Duodenal mucosa (tissue), 2 donors: ENCODE measurements around the gene BPIFA1.

Experiments
- H3K27ac ChIP-seq: one replicate; pipeline ENCODE4 v1.7.0; 2013; ENCODE audit warnings: low read depth, low read length
- H3K27me3 ChIP-seq, 2 donors: one replicate each; pipeline ENCODE4 v1.7.0; 2013; ENCODE audit warnings: low read length in 2 of 2, control low read depth in 1 of 2; ENCODE audit not compliant: insufficient read depth in 2 of 2, control insufficient read depth in 1 of 2
- H3K36me3 ChIP-seq, 2 donors: one replicate each; pipeline ENCODE4 v1.7.0; 2013; ENCODE audit warnings: low read length in 2 of 2, control low read depth in 1 of 2; ENCODE audit not compliant: insufficient read depth in 2 of 2, control insufficient read depth in 1 of 2
- H3K4me1 ChIP-seq, 2 donors: one replicate each; pipeline ENCODE4 v1.7.0; 2013; ENCODE audit warnings: low read length in 2 of 2, control low read depth in 1 of 2; ENCODE audit not compliant: insufficient read depth in 2 of 2, control insufficient read depth in 1 of 2
- H3K4me3 ChIP-seq, 2 donors: one replicate each; pipeline ENCODE4 v1.7.0; 2013; ENCODE audit warnings: low read length in 2 of 2, low read depth in 1 of 2
- H3K9ac ChIP-seq, 2 donors: one replicate each; pipeline ENCODE4 v1.7.0; 2013; ENCODE audit warnings: low read length in 2 of 2, low read depth in 1 of 2
- H3K9me3 ChIP-seq, 2 donors: one replicate each; pipeline ENCODE4 v1.7.0; 2013; ENCODE audit warnings: low read length in 2 of 2, control low read depth in 1 of 2; ENCODE audit not compliant: control insufficient read depth in 1 of 2

BPIFA1 gene

GRCh38 chr20:33239418-33239817, 3.6 kb downstream of the BPIFA1 start:
- Histone ChIP-seq H3K9ac (no peak overlapping the region), H3K27me3 (peaks cover 0 to 2% of the 10 kb centered on the region in 2 donors), H3K9me3 (no peaks in the 10 kb centered on the region), H3K4me3 (no peak overlapping the region), H3K27ac (no peak overlapping the region), H3K4me1 (no peaks in the 10 kb centered on the region), H3K36me3 (no peaks in the 10 kb centered on the region)

- H3K4me3 ChIP-seq = no peak overlapping the region
- H3K4me1 ChIP-seq = no peaks in the 10 kb centered on the region
- no peaks in the 10 kb centered on the region for H3K36me3 ChIP-seq
- no peak overlapping the region for H3K27ac ChIP-seq
- H3K27me3 ChIP-seq = peaks cover 0 to under 1% of the 10 kb centered on the region in 2 donors
- H3K9me3 ChIP-seq = no peaks in the 10 kb centered on the region
- no peak overlapping the region for H3K9ac ChIP-seq
Measured at GRCh38 chr20:33239979-33240736, 4.4 kb downstream of the BPIFA1 start.

GRCh38 chr20:33240923-33241322, 5.1 kb downstream of the BPIFA1 start:
- Histone ChIP-seq H3K27me3 (no peaks in the 10 kb centered on the region), H3K4me1 (no peaks in the 10 kb centered on the region), H3K27ac (no peak overlapping the region), H3K9ac (no peak overlapping the region), H3K36me3 (no peaks in the 10 kb centered on the region), H3K4me3 (no peak overlapping the region), H3K9me3 (no peaks in the 10 kb centered on the region)

- Histone ChIP-seq H3K9ac (no peak overlapping the region), H3K27me3 (no peaks in the 10 kb centered on the region), H3K27ac (no peak overlapping the region), H3K36me3 (no peaks in the 10 kb centered on the region), H3K4me1 (no peaks in the 10 kb centered on the region), H3K4me3 (no peak overlapping the region), H3K9me3 (no peaks in the 10 kb centered on the region)
Measured at GRCh38 chr20:33242319-33243100, 6.7 kb downstream of the BPIFA1 start.

- H3K9ac ChIP-seq = no peak overlapping the region
- H3K27me3 ChIP-seq = no peaks in the 10 kb centered on the region
- no peak overlapping the region for H3K27ac ChIP-seq
- no peaks in the 10 kb centered on the region for H3K9me3 ChIP-seq
- H3K4me3 ChIP-seq = no peak overlapping the region
- H3K36me3 ChIP-seq = no peaks in the 10 kb centered on the region
- H3K4me1 ChIP-seq = no peaks in the 10 kb centered on the region
Measured at GRCh38 chr20:33246077-33246476, 10.3 kb downstream of the BPIFA1 start.

- H3K9me3 ChIP-seq = no peaks in the 10 kb centered on the region
- H3K4me3 ChIP-seq = no peak overlapping the region
- no peaks in the 10 kb centered on the region for H3K4me1 ChIP-seq
- no peaks in the 10 kb centered on the region for H3K36me3 ChIP-seq
- H3K27ac ChIP-seq = no peak overlapping the region
- H3K9ac ChIP-seq = no peak overlapping the region
- H3K27me3 ChIP-seq = no peaks in the 10 kb centered on the region
Measured at GRCh38 chr20:33249456-33249855, 13.7 kb downstream of the BPIFA1 start.

- Histone ChIP-seq H3K9me3 (no peaks in the 10 kb centered on the region), H3K27ac (no peak overlapping the region), H3K4me1 (no peaks in the 10 kb centered on the region), H3K4me3 (no peak overlapping the region), H3K9ac (no peak overlapping the region), H3K27me3 (no peaks in the 10 kb centered on the region), H3K36me3 (no peaks in the 10 kb centered on the region)
Measured at GRCh38 chr20:33250666-33251065, 14.9 kb downstream of the BPIFA1 start.

- no peak overlapping the region for H3K27ac ChIP-seq
- no peaks in the 10 kb centered on the region for H3K4me1 ChIP-seq
- H3K4me3 ChIP-seq = no peak overlapping the region
- H3K9me3 ChIP-seq = no peaks in the 10 kb centered on the region
- H3K36me3 ChIP-seq = no peaks in the 10 kb centered on the region
- no peaks in the 10 kb centered on the region for H3K27me3 ChIP-seq
- H3K9ac ChIP-seq = no peak overlapping the region
Measured at GRCh38 chr20:33251496-33251895, 15.7 kb downstream of the BPIFA1 start.

GRCh38 chr20:33252460-33252859, 16.7 kb downstream of the BPIFA1 start:
- no peaks in the 10 kb centered on the region for H3K9me3 ChIP-seq
- no peak overlapping the region for H3K9ac ChIP-seq
- no peaks in the 10 kb centered on the region for H3K4me1 ChIP-seq
- H3K27ac ChIP-seq = no peak overlapping the region
- no peaks in the 10 kb centered on the region for H3K27me3 ChIP-seq
- no peaks in the 10 kb centered on the region for H3K36me3 ChIP-seq
- no peak overlapping the region for H3K4me3 ChIP-seq

- Histone ChIP-seq H3K4me3 (no peak overlapping the region), H3K9ac (no peak overlapping the region), H3K4me1 (no peaks in the 10 kb centered on the region), H3K36me3 (no peaks in the 10 kb centered on the region), H3K27me3 (no peaks in the 10 kb centered on the region), H3K9me3 (no peaks in the 10 kb centered on the region), H3K27ac (no peak overlapping the region)
Measured at GRCh38 chr20:33255005-33255404, 19.2 kb downstream of the BPIFA1 start.
